ENCODE data around the gene TGFBR2.

Gene TGFBR2

GRCh38 chr3:30688776-30689641 lies 82.6 kb downstream of the TGFBR2 start:
- Histone ChIP-seq H3K36me3 (ENCODE audit: control insufficient read depth, insufficient read depth, low read length) (no peaks in the 10 kb centered on the region), H3K27me3 (ENCODE audit: control insufficient read depth, insufficient read depth, low read length) (no peaks in the 10 kb centered on the region), H3K9me3 (ENCODE audit: control insufficient read depth, low read length) (no peaks in the 10 kb centered on the region), H3K4me1 (ENCODE audit: control insufficient read depth, insufficient read depth, low read length) (peaks cover 48% of the 10 kb centered on the region), H3K4me3 (ENCODE audit: low read length) (no peak overlapping the region), H3K9ac (ENCODE audit: low read length) (peak overlapping the region; percentile 8)

DNA sequence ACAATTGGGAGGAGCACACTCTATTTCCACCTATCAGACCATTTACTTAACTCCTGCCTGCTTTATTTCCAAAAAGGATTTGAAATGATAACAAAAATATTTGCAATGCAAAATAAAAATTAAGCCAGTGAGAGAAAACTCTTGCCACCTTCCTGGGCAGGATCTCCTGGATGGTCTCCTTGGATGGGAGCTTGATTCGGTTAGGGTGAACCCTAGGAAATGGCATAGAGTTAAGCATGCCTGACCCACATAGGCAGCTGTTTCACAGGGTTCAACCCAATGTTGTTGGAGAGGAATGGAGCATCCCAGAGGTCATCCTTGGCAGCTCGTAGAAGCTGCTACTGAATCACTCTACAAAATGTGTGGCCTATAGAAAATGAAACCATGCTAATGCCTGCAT lies 83.8 kb downstream of the TGFBR2 start:
- Histone ChIP-seq H3K9ac (ENCODE audit: low read length) (no peak overlapping the region), H3K36me3 (ENCODE audit: control insufficient read depth, insufficient read depth, low read length) (no peaks in the 10 kb centered on the region), H3K27me3 (ENCODE audit: control insufficient read depth, insufficient read depth, low read length) (no peaks in the 10 kb centered on the region), H3K4me1 (ENCODE audit: control insufficient read depth, insufficient read depth, low read length) (peaks cover 45% of the 10 kb centered on the region), H3K4me3 (ENCODE audit: low read length) (no peak overlapping the region), H3K9me3 (ENCODE audit: control insufficient read depth, low read length) (no peaks in the 10 kb centered on the region)

DNA sequence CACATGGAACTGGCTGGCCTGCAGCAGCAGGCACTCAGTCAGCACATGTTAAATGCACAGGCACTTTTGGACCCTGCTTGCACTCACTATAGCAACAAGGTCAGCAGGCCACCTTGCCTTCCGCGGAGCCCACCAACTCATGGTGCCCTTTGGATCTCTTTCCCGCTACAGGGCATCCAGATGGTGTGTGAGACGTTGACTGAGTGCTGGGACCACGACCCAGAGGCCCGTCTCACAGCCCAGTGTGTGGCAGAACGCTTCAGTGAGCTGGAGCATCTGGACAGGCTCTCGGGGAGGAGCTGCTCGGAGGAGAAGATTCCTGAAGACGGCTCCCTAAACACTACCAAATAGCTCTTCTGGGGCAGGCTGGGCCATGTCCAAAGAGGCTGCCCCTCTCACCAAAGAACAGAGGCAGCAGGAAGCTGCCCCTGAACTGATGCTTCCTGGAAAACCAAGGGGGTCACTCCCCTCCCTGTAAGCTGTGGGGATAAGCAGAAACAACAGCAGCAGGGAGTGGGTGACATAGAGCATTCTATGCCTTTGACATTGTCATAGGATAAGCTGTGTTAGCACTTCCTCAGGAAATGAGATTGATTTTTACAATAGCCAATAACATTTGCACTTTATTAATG lies 85.0 kb downstream of the TGFBR2 start:
- Histone ChIP-seq H3K9me3 (ENCODE audit: control insufficient read depth, low read length) (no peaks in the 10 kb centered on the region), H3K4me3 (ENCODE audit: low read length) (no peak overlapping the region), H3K4me1 (ENCODE audit: control insufficient read depth, insufficient read depth, low read length) (peaks cover 44% of the 10 kb centered on the region), H3K9ac (ENCODE audit: low read length) (no peak overlapping the region), H3K27me3 (ENCODE audit: control insufficient read depth, insufficient read depth, low read length) (no peaks in the 10 kb centered on the region), H3K36me3 (ENCODE audit: control insufficient read depth, insufficient read depth, low read length) (no peaks in the 10 kb centered on the region)

DNA sequence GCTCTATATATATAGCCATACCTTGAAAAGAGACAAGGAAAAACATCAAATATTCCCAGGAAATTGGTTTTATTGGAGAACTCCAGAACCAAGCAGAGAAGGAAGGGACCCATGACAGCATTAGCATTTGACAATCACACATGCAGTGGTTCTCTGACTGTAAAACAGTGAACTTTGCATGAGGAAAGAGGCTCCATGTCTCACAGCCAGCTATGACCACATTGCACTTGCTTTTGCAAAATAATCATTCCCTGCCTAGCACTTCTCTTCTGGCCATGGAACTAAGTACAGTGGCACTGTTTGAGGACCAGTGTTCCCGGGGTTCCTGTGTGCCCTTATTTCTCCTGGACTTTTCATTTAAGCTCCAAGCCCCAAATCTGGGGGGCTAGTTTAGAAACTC lies 85.5 kb downstream of the TGFBR2 start:
- Histone ChIP-seq H3K9ac (ENCODE audit: low read length) (no peak overlapping the region), H3K36me3 (ENCODE audit: control insufficient read depth, insufficient read depth, low read length) (no peaks in the 10 kb centered on the region), H3K27me3 (ENCODE audit: control insufficient read depth, insufficient read depth, low read length) (no peaks in the 10 kb centered on the region), H3K9me3 (ENCODE audit: control insufficient read depth, low read length) (no peaks in the 10 kb centered on the region), H3K4me1 (ENCODE audit: control insufficient read depth, insufficient read depth, low read length) (peaks cover 50% of the 10 kb centered on the region), H3K4me3 (ENCODE audit: low read length) (no peak overlapping the region)

GRCh38 chr3:30692498-30693130 lies 86.2 kb downstream of the TGFBR2 start:
- H3K36me3 ChIP-seq (ENCODE audit: control insufficient read depth, insufficient read depth, low read length): no peaks in the 10 kb centered on the region
- H3K4me1 ChIP-seq (ENCODE audit: control insufficient read depth, insufficient read depth, low read length): peaks cover 51% of the 10 kb centered on the region
- no peak overlapping the region for H3K4me3 ChIP-seq (ENCODE audit: low read length)
- no peaks in the 10 kb centered on the region for H3K9me3 ChIP-seq (ENCODE audit: control insufficient read depth, low read length)
- H3K9ac ChIP-seq (ENCODE audit: low read length): no peak overlapping the region
- H3K27me3 ChIP-seq (ENCODE audit: control insufficient read depth, insufficient read depth, low read length): no peaks in the 10 kb centered on the region

DNA sequence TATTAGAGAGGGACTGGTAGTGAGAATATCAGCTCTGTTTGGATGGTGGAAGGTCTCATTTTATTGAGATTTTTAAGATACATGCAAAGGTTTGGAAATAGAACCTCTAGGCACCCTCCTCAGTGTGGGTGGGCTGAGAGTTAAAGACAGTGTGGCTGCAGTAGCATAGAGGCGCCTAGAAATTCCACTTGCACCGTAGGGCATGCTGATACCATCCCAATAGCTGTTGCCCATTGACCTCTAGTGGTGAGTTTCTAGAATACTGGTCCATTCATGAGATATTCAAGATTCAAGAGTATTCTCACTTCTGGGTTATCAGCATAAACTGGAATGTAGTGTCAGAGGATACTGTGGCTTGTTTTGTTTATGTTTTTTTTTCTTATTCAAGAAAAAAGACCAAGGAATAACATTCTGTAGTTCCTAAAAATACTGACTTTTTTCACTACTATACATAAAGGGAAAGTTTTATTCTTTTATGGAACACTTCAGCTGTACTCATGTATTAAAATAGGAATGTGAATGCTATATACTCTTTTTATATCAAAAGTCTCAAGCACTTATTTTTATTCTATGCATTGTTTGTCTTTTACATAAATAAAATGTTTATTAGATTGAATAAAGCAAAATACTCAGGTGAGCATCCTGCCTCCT lies 87.2 kb downstream of the TGFBR2 start:
- Histone ChIP-seq H3K9me3 (ENCODE audit: control insufficient read depth, low read length) (no peaks in the 10 kb centered on the region), H3K9ac (ENCODE audit: low read length) (no peak overlapping the region), H3K4me1 (ENCODE audit: control insufficient read depth, insufficient read depth, low read length) (peaks cover 42% of the 10 kb centered on the region), H3K36me3 (ENCODE audit: control insufficient read depth, insufficient read depth, low read length) (no peaks in the 10 kb centered on the region), H3K27me3 (ENCODE audit: control insufficient read depth, insufficient read depth, low read length) (no peaks in the 10 kb centered on the region), H3K4me3 (ENCODE audit: low read length) (no peak overlapping the region)

GRCh38 chr3:30694148-30694547 lies 87.7 kb downstream of the TGFBR2 start:
- H3K36me3 ChIP-seq (ENCODE audit: control insufficient read depth, insufficient read depth, low read length): no peaks in the 10 kb centered on the region
- H3K4me1 ChIP-seq (ENCODE audit: control insufficient read depth, insufficient read depth, low read length): peaks cover 36% of the 10 kb centered on the region
- H3K4me3 ChIP-seq (ENCODE audit: low read length): no peak overlapping the region
- H3K27me3 ChIP-seq (ENCODE audit: control insufficient read depth, insufficient read depth, low read length): no peaks in the 10 kb centered on the region
- no peaks in the 10 kb centered on the region for H3K9me3 ChIP-seq (ENCODE audit: control insufficient read depth, low read length)
- no peak overlapping the region for H3K9ac ChIP-seq (ENCODE audit: low read length)

GRCh38 chr3:30694668-30695067 lies 88.3 kb downstream of the TGFBR2 start:
- Histone ChIP-seq H3K9ac (ENCODE audit: low read length) (no peak overlapping the region), H3K4me1 (ENCODE audit: control insufficient read depth, insufficient read depth, low read length) (peaks cover 31% of the 10 kb centered on the region), H3K27me3 (ENCODE audit: control insufficient read depth, insufficient read depth, low read length) (no peaks in the 10 kb centered on the region), H3K9me3 (ENCODE audit: control insufficient read depth, low read length) (no peaks in the 10 kb centered on the region), H3K36me3 (ENCODE audit: control insufficient read depth, insufficient read depth, low read length) (no peaks in the 10 kb centered on the region), H3K4me3 (ENCODE audit: low read length) (no peak overlapping the region)

- Histone ChIP-seq H3K9ac (ENCODE audit: low read length) (no peak overlapping the region), H3K9me3 (ENCODE audit: control insufficient read depth, low read length) (no peaks in the 10 kb centered on the region), H3K4me1 (ENCODE audit: control insufficient read depth, insufficient read depth, low read length) (peaks cover 26% of the 10 kb centered on the region), H3K36me3 (ENCODE audit: control insufficient read depth, insufficient read depth, low read length) (no peaks in the 10 kb centered on the region), H3K27me3 (ENCODE audit: control insufficient read depth, insufficient read depth, low read length) (no peaks in the 10 kb centered on the region), H3K4me3 (ENCODE audit: low read length) (no peak overlapping the region)
Measured at GRCh38 chr3:30695302-30696061, 89.1 kb downstream of the TGFBR2 start.

- Histone ChIP-seq H3K36me3 (ENCODE audit: control insufficient read depth, insufficient read depth, low read length) (no peaks in the 10 kb centered on the region), H3K27me3 (ENCODE audit: control insufficient read depth, insufficient read depth, low read length) (no peaks in the 10 kb centered on the region), H3K9ac (ENCODE audit: low read length) (no peak overlapping the region), H3K4me3 (ENCODE audit: low read length) (no peak overlapping the region), H3K9me3 (ENCODE audit: control insufficient read depth, low read length) (no peaks in the 10 kb centered on the region), H3K4me1 (ENCODE audit: control insufficient read depth, insufficient read depth, low read length) (peaks cover 26% of the 10 kb centered on the region)
Measured at GRCh38 chr3:30696403-30696819, 90.0 kb downstream of the TGFBR2 start.

DNA sequence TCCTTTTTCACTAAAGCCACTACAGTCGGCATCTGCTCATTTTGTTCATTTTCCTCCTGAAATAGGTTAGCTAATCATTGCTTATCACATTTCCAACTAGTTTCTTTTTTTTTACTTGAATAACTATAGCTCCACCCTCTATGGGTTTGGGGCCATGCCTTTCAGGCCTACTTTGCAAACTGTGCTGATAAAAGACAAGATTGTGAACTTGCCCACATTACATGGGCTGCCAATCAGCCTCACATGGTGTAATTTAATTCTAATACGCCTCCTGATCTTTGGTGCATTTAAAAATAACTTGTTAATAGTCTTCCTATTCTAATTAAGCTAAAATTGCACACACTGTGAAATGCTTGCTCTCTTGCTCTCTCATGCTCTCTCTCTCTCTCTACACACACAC lies 90.5 kb downstream of the TGFBR2 start:
- H3K9me3 ChIP-seq (ENCODE audit: control insufficient read depth, low read length): no peaks in the 10 kb centered on the region
- no peaks in the 10 kb centered on the region for H3K27me3 ChIP-seq (ENCODE audit: control insufficient read depth, insufficient read depth, low read length)
- no peaks in the 10 kb centered on the region for H3K36me3 ChIP-seq (ENCODE audit: control insufficient read depth, insufficient read depth, low read length)
- H3K4me1 ChIP-seq (ENCODE audit: control insufficient read depth, insufficient read depth, low read length): peaks cover 26% of the 10 kb centered on the region
- H3K4me3 ChIP-seq (ENCODE audit: low read length): no peak overlapping the region
- H3K9ac ChIP-seq (ENCODE audit: low read length): no peak overlapping the region
